ENCODE data around the gene ATP5PD.

ATP5PD gene

DNA sequence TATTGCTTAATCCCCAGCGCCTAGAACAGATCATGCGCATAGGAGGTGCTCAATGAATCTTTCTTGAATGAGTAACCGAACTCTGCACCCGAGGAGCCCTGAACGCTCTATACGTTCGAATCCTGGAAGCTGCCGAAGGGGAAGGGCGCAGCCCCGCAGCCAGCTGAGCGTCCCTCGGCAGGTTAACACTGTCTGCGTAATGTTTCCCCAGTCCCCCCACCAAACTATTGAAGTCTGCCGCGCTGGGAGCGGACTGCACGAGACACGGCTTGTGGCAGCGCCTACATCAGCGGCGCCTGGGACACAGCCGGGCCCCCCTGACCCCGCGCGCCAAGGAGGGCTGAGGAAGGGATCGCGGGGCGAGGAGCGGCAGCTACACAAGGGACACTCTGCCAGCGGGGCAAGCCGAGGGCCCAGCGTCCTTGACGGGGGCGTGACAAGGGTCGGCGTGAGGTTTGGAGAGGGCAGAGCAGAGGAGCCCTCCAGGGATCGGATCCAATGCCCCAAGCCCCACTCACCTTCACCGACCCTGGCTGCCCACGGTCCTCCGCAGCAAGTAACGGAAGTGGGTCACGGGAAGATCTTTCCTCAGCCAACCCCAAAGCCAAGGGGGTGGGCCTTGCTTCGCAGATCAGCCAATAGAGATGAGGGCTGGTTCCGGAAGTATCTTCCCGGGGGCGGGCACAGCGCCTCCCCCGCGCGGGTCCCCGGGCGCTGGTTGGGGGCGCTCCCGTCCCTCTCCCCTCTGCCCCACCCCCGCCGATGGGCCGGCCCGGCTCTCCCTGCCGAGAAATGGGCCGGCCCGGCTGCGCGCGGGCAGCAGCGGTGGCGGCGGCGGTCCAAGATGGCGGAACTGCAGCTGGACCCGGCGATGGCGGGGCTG lies at the start of gene ATP5PD, which contains the start of gene KCTD2:
ATP5PD (minus strand) TSS at position 563 of the 883 bp plus-strand sequence. CDS start 4,319 bp downstream, outside the sequence.
KCTD2 (plus strand) TSS at position 819 of the 883 bp plus-strand sequence; CDS start at position 845, 26 bp downstream.
- peak; percentile 97 for DNase-seq

GRCh38 chr17:75096082-75096625 lies 49.4 kb upstream of the ATP5PD start:
- peak; percentile 92 for DNase-seq

GRCh38 chr17:75094871-75095399 lies 48.2 kb upstream of the ATP5PD start:
- no peak for DNase-seq

GRCh38 chr17:75093548-75094158 lies 46.9 kb upstream of the ATP5PD start:
- DNase-seq: no peak

- DNase-seq: no peak
Measured at GRCh38 chr17:75091855-75092327, 45.1 kb upstream of the ATP5PD start.

DNA sequence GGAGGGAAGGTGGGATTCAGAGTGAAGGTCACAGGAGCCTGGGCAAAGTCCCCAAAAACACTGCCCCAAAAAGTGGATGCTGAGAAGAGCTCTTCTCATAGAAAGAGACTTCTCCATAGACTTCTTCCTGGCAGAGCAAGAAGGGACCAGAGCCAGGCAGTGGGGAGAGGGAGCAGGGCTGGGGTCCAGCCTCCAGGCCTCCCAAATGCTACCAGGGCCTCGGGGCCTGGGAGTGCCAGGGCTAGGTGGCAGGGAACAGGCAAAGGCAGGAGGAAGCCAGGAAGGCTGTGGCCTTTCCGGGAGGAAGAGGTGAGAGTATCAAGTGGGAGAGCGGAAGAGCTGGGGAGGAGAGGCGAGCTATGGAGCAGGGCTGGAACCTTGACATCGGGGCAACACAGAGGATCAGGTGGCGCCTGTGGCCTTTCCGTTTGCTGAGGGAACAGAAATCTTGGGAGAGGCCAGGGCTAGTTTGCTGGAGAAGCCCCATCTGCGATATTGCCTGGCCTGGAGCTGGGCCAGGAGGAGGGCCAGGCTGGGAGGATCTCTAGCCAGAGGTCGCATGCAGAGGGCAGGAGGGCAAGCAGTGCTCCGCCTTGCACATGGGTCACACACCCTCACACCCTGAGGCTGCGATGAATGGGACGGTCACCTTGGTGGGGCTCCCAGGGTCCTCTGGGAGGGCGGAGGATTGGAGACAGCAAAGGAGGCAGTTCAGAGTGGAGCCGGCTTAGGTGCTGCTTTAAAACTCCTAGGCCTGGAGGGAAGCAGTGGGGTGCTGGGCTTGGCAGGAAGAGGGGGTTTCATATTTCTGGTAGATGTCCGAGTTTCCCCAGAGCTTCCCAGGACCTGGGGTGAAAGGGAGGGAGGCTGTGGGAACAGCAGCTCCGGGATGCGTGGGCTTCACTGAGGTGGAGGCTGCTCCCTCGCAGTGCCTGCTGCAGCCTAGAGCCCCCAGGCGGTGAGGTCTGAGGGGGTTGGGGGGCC lies 44.4 kb upstream of the ATP5PD start:
- no peak for DNase-seq

DNA sequence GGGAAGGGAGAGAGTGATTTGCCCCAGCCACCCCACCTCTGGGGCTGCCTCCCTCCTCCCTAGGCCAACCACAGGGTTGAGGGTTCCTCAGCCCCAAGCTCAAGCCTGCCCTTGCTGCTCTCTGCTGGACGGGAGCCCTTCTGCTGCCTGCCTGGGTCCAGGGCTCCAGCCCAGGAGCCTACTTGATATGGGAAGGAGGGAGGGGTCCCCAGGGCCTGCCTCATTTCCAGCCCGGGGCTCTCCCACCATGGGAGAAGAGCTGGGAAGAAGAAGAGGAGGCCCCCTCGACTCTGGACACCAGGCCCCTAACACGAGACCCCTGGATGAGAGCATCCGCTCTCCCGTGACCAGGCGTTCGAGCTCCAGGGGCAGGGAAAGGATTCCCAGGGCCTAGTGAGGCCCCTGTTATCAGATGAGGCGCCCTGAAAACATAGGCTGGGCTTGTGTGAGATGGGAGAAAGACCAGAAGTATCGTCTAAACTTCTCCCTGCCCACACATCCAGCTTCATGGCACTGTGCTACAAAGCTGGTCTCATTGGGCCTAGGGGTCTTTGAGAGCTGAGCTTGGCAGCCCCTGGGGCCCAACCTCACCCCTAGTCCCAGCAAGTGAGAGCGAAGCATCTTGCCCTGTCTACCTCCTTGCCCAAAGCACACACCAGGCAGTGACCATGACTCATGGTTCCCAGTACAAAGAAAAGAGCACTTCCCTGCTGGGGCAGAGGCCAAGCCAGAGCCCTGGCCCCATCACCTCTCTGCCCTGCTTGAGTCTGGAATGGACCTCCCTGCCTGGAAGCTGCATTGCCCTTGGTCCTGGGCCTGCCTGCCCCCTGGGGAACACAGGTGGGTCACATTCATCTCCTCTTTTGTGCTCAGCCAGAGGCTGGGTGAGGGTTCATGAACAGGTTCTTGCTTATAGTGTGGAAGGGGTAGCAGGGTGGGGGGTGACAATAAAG lies 42.0 kb upstream of the ATP5PD start:
- DNase-seq: no peak

DNA sequence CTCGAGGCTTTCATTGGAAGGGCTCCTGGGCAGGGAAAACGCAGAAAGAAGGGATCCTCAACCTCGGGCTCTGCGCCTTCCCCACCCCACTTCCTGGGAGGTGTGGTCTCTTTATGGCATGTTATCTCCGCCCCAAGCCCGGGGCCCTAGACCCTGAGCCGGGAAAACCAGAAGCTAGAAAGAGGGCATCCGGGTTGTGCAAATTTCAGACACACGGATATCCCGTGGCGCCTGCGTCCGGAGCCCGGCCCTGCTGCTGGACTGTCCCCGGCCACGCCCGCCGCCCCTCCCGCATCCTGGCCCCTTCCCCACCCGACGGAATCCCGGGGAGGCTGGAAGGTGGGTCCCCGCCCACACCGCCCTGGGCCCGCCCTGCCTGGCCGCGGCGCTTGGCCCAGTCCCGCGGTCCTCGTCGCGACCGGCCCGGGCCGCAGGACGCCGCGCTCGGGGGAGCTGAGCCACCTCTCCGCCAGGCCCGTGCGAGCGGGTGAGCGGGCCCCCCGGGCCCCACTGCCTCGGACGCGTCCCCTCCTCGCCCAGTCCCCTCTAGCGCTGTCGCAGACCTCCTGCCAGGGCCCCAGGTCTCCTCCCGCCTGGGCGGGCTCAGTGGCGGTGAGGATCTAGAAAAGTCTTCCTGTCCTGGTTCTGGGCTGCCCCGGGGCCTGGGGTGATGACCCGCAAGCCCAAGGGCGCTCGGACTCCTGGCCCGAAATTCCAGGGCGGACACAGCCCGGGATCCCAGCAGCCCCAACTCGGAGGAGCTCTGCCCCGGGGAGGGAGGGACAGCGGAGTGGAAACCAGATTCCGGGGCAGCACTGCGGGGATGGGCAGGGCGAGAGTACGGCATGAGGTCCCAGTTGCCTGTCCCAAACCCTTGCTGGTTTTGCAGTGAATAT lies 41.0 kb upstream of the ATP5PD start, which contains the start of gene SLC16A5:
SLC16A5 (plus strand) TSS at position 397 of the 896 bp plus-strand sequence. CDS start 5,683 bp downstream, outside the sequence.
- DNase-seq: no peak

GRCh38 chr17:75087182-75087557 lies 40.4 kb upstream of the ATP5PD start:
- DNase-seq: no peak

DNA sequence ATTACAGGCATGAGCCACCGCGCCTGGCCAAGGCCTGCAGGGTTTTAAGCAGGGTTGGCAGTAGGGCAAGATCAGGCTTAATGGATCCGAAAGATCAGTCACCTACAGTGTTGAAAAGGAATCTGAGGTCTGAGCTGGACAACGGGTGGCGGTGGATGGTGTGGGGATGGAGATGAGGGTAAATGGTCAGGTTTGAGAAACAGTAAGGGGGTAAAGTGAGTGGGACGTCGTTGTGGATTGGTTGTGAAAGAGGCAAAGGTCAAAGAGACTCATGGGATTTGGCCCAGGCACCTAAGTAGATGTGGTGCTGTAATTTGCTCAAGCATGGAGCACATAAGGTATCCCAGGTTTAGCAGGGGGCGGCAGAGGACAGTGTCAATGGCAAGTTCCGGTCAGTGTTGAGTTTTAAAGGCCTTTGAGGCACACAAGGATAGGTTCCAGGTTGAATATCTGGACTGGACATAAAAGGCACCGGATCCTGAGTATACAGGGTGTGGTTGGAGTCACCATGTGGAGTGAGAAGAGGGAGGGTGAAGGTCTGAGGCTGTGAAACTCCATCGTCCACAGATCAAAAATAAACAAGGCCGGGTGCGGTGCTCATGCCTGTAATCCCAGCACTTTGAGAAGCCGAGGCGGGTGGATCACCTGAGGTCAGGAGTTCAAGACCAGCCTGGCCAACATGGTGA lies 39.9 kb upstream of the ATP5PD start:
- no peak for DNase-seq

DNA sequence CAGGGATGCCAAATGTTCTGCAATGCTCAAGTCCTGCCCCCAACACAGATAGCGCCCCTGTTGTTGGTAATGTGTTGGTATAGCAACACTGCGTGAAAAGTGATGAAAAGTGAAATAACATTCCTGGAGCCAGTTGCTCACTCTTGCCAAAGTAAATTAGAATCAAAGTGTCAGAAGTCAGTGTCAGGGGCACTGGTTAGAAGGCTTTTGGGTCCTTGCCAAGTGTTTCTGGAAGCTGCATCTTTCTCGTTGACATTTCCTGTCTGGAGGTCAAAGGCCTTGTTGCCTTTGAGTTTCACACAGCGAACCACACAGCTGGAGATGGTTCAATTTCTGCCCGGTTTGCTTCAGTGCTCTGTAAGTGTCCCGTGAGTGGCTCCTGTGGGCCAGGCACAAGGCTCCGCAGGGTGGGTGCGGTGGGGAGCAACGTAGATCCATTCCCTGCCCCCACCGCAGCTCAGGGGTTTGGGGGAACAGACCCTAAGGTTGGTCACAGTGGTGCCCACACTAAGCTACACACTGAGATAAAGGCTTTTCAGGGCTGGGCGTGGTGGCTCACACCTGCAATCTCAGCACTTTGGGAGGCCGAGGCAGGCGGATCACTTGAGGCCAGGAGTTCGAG lies 37.4 kb upstream of the ATP5PD start:
- DNase-seq: peak; percentile 92

GRCh38 chr17:75082683-75083082 lies 35.9 kb upstream of the ATP5PD start:
- no peak for DNase-seq

DNA sequence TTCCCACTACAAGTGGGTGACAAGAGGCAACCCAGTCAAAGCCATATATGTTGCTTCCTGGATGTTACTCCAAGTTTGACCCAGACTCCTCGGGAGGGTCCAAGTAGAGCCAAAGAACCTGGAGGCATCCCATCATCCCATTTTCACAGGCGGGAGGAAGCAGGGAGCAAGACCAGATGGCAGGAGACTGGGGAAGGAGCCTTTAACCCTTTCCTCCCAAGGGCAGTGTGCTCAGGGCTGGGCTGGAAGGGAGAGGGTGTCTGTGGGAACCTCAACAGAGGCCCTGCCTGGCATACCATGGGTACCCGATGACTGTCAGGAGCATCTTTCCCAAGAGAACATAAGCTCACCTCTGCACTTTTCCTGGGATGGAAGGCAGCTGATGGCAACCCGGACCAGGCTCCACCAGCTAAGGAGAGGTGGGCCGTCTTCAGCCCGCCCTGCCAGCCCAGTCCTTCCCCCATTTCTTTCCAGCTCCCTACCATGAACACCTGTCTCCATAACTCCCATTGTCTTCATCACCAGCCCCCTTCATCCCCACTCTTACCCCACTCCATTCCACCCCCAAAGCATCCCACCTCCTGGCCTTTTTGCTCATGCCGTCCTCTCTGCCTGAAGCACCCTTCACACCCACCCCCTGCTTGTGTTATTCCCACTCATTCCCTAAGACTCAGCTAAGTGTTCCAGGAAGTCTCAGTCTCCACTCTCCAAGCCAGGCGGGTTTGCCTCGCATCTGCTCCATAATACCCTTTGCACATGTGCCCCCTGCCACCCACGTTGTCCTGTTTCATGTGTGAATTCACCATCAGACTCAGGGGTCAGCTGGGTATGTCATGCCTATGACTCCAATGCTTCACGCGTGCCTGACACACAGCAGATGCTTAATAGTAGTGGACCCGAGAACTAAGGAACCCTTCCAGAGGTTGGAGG lies 35.1 kb upstream of the ATP5PD start:
- no peak for DNase-seq

GRCh38 chr17:75079023-75079373 lies 32.2 kb upstream of the ATP5PD start:
- DNase-seq: no peak

GRCh38 chr17:75078284-75079022 lies 31.7 kb upstream of the ATP5PD start:
- DNase-seq: no peak

GRCh38 chr17:75077496-75078283 lies 30.9 kb upstream of the ATP5PD start:
- DNase-seq: no peak

Measured in RPMI8226 (cell line).